Stimulated activated CD4-positive, alpha-beta T cell treated with anti-CD3 and anti-CD28 coated beads, Interleukin-4, amount 100 ng/mL, for 4 hours (primary cell): ENCODE data around the gene TTC21B.

Experiments
- DNase-seq, 2 experiments: peaks; one replicate each; pipeline ENCODE4 v3.0.0-alpha.2; 2020

Gene TTC21B

DNA sequence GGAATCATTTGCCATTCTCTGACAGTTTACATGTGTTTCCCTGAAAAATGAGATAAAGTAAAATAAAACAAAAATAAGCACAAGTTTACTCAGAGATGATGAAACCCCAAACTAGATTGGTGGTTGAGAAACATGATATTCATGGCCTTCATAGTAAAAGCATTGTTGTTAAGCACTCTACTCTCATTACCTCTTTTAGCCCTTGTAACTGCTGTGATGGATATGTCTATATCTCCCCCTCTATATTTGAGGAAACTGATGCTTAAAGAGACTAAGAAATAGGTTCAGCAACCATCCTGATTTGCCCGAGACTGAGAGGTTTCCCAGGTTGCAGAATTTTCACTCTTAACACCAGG is 125.7 kb downstream of the TTC21B start:
- DNase-seq, result no peak

DNA sequence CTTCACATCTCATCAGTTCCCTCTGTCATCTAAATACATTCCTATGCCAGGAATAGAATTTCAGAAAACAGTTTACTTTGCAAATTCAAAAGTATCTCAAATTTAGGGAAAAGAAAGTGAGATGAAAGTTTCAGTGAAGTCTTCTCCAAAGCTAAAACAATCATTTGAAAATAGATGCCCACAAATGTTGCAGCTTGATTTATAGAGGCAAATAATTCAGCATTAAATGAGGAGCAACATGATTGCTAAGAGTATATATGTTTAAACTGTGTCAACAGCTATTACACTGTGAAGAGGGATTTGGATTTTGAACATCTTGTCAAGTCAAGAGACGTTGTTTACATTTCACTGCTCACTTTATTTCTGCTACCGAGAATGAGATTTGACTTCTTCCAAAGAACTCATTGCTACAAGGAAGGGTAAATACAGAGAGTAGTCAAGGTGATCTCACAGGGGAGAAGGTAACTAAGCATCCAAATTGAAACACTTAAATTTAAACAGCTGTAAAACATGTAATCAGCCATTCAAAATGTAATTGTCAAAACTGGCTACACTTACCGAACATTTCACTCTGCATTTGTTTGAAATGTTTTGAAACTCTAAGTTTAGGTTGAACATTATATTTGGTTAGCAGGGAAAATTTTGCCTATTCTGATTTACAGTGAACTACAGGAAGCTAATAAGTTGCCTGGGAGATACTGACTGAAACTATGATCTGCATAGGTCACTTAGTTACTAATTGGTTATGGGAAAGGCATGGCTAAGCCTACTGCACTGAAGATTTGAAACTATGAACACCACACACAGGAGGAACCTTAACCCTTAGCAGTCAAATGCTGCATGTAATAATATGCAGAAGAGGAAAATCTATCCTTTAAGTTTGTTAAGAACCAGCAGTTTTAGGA is 126.3 kb downstream of the TTC21B start:
- no peak for DNase-seq

DNA sequence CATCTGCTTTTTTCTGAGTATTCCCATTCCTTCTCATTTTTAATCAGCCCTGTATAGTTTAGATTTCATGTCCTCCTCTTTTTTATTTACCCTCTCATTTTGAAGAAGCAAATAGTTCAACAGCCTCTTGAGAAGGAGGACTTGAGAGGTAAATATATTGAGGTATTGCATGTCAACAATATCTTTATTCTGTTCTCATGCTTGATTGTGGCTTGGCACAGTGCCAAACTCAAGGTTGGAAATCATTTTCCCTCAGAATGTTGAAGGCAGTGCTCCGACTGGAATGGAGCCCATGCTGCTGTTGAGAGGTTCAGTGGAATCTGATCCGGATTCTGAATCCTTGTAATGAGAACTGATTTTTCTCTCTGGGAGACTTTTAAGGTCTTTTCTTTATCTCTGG is 128.5 kb downstream of the TTC21B start:
- DNase-seq, result no peak
